ENCODE results near the gene EBF3.

Gene EBF3

GRCh38 chr10:129887986-129888783 is 75.9 kb downstream of the EBF3 start:
- no peak for DNase-seq

GRCh38 chr10:129887381-129887905 is 76.6 kb downstream of the EBF3 start:
- no peak for DNase-seq

GRCh38 chr10:129886263-129886662 is 77.8 kb downstream of the EBF3 start:
- DNase-seq, result no peak

GRCh38 chr10:129885526-129885925 is 78.5 kb downstream of the EBF3 start:
- no peak for DNase-seq

- DNase-seq, result no peak
Observed at GRCh38 chr10:129884398-129885078, 79.5 kb downstream of the EBF3 start.

- DNase-seq, result no peak
Observed at GRCh38 chr10:129883626-129884397, 80.3 kb downstream of the EBF3 start.

- DNase-seq, result no peak
Observed at GRCh38 chr10:129883029-129883428, 81.0 kb downstream of the EBF3 start.

GRCh38 chr10:129882291-129883010 is 81.6 kb downstream of the EBF3 start:
- DNase-seq, result no peak

- DNase-seq, result no peak
Observed at GRCh38 chr10:129881641-129882040, 82.4 kb downstream of the EBF3 start.

- no peak for DNase-seq
Observed at GRCh38 chr10:129880191-129880870, 83.7 kb downstream of the EBF3 start.

- DNase-seq, result no peak
Observed at GRCh38 chr10:129879655-129880054, 84.4 kb downstream of the EBF3 start.

GRCh38 chr10:129878835-129879234 is 85.2 kb downstream of the EBF3 start:
- no peak for DNase-seq

- peak; percentile 1 for DNase-seq
Observed at GRCh38 chr10:129877773-129878371, 86.2 kb downstream of the EBF3 start.

GRCh38 chr10:129876838-129877237 is 87.2 kb downstream of the EBF3 start:
- DNase-seq, result no peak

- no peak for DNase-seq
Observed at GRCh38 chr10:129875993-129876726, 87.9 kb downstream of the EBF3 start.

- no peak for DNase-seq
Observed at GRCh38 chr10:129873351-129873750, 90.7 kb downstream of the EBF3 start.

GRCh38 chr10:129871966-129872365 is 92.1 kb downstream of the EBF3 start:
- DNase-seq, result no peak

GRCh38 chr10:129870961-129871621 is 93.0 kb downstream of the EBF3 start:
- DNase-seq, result no peak

- DNase-seq, result no peak
Observed at GRCh38 chr10:129870474-129870757, 93.7 kb downstream of the EBF3 start.
